Gastrocnemius medialis (tissue), 4 donors: ENCODE measurements around the gene IL1A.

Experiments
- POLR2A ChIP-seq, 2 donors: fragments of 450-650 bp; IDR thresholded peaks; one replicate each; pipeline ENCODE4 v1.6.1; 2017; ENCODE audit warnings: antibody characterized with exemption in 2 of 2, mild to moderate bottlenecking in 2 of 2, moderate library complexity in 2 of 2
- TF ChIP-seq, protein P1 (sequence below), 5 experiments: fragments of 450-650 bp in 3 of 5; fragments of 200-600 bp in 2 of 5; sonication (generic) in 2 of 5; IDR thresholded peaks in 4 of 5; conservative IDR thresholded peaks in 1 of 5; 1 replicate in 4 of 5; 2 replicates in 1 of 5; pipeline ENCODE4 v1.5.1; 2016 to 2019; ENCODE audit warnings: antibody characterized with exemption in 5 of 5, mild to moderate bottlenecking in 3 of 5, moderate library complexity in 3 of 5

DNA sequence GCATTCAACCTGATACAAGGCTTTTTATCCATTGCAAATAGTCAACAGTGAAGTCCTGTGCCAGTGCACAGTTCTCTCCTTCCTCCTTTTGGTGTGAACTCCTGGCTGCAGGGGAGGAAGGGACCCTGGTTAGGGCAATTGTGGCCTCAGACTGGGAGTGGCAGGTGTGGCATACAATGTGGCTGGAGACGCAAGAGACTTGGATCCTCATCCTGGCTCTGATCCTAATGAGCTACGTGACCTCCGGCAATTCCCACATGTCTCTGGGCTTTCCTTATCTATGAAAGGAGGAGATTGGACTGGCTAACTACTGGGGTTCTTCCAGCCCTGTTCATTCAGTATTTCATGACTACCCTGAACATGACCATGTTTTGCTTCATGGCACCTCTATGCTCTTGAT is 10.5 kb upstream of the IL1A start:
- TF ChIP-seq, protein P1, sequence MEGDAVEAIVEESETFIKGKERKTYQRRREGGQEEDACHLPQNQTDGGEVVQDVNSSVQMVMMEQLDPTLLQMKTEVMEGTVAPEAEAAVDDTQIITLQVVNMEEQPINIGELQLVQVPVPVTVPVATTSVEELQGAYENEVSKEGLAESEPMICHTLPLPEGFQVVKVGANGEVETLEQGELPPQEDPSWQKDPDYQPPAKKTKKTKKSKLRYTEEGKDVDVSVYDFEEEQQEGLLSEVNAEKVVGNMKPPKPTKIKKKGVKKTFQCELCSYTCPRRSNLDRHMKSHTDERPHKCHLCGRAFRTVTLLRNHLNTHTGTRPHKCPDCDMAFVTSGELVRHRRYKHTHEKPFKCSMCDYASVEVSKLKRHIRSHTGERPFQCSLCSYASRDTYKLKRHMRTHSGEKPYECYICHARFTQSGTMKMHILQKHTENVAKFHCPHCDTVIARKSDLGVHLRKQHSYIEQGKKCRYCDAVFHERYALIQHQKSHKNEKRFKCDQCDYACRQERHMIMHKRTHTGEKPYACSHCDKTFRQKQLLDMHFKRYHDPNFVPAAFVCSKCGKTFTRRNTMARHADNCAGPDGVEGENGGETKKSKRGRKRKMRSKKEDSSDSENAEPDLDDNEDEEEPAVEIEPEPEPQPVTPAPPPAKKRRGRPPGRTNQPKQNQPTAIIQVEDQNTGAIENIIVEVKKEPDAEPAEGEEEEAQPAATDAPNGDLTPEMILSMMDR (IDR thresholded peaks at IDR 0.05 in 4 of 5, conservative IDR thresholded peaks at IDR 0.05 in 1 of 5), result no peak
- no peak for TF ChIP-seq POLR2A (IDR thresholded peaks at IDR 0.05)
